K562 treated with DMSO at 1 percent for 12 hours (cell line): Measurements from ENCODE around the gene ACAT2. TPM values are rescaled to one million over a fixed set of nuclear protein-coding genes. Genes with fewer than 3 reads are reported as not detected.

Experiments
- total RNA-seq: library from RNA; unstranded; fragments of 300-600 nt; gene quantifications from 2 replicates; pipeline ENCODE4 v1.2.3, GENCODE V29; 2022; ENCODE audit not compliant: insufficient read depth

ACAT2 gene
- 29.3 and 33.4 TPM in 2 replicates for total RNA-seq

GRCh38 chr6:159761873-159762680 lies at the start of gene ACAT2:
Gene ACAT2, plus strand, starts transcription at chr6:159762045. Its CDS starts 43 bp downstream, at chr6:159762088.

DNA sequence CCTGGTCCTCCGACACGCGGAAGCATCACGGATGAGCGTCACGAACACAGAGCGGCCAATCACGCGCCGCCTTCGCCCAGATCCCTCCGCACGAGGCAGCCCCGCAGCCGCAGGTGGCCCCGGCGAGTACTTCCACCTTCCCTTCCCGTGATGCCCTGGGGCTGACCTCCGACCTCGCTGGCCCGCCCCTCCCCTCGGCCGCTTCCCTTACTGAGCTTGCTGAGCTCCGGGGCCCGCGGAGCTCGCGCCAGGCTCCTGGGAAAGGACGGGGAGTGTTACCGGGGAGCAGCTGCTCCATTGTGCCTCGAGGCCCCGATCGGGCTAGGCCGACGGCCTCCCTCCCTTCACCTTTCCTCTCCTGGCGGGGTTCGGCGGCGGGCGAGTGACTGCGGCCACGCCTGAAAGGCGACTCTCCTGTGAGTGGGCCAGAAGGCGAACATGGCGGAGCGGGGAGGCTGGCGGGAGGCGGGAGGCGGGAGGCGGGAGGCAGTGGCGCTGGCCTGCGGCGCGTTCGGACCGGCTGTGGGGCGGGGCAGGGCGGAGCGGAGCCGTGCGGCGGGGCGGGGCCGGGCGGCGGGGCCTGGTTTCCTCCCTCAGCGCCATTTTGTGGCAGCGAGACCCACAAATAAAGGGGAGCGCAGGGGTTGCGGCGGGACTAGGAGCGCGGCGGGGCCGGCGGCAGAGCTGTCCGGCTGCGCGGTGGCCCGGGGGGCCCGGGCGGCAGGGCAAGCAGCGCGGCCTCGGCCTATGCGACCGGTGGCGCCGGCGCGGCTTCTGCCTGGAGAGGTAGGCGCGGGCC lies 34.7 kb upstream of the ACAT2 start, which contains the start of gene WTAP:
Gene WTAP (plus strand): TSS at position 589 of the 799 bp plus-strand sequence. CDS start 8,760 bp downstream, outside the sequence.

GRCh38 chr6:159789377-159790148 lies 27.7 kb downstream of the ACAT2 start, which contains the start of gene TCP1:
Gene TCP1, minus strand, starts transcription at chr6:159789602. Its CDS starts 134 bp downstream, at chr6:159789468.

DNA sequence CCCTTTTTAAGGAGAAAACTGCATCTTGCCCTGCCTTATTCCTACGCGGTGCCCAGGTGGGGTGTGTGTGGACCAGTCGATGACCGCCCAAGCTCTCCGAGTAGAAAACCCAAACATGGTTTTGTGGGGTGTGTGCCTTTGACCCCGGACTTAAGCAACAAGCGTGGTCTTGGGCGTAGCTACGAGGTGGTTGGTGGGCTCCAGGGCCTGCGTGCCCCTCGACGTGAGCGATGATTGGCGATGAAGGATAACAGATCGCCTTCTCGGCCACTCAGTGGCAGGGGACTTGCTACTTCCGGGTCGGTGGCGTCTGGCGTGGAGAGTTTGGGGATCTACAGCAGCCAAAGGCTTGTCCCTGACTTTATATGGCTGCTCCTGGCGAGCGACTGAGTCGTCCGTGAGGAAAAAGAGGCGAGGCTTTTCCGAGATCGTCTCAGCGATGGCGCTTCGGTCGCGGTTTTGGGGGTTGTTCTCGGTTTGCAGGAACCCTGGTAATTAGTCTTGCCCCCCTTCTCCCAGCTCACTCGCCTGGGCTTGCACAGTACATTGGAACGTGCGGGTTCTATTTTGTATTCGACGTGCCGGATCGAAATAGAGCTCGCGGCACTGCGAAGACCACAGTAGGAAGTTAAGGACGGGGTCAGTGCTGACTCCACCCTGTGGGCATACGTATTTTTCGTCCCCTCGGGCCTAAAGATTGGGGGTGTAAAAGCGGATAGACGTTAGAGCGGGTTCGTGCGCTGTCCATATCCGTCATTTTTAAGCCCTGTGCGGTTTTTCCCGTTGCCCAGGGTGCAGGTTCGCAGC lies 28.5 kb downstream of the ACAT2 start, which contains the start of gene MRPL18:
Gene MRPL18 (plus strand): TSS at position 319 of the 807 bp plus-strand sequence. CDS start 121 bp downstream, at position 440.

GRCh38 chr6:159800141-159800865 lies 38.5 kb downstream of the ACAT2 start, which contains the start of gene PNLDC1:
Gene PNLDC1, plus strand, starts transcription at chr6:159800276. Its CDS starts 32 bp downstream, at chr6:159800308.

Other genes starting within 250 kb of the ACAT2 start
- gene SOD2, start 68.8 kb upstream of the ACAT2 start, total RNA-seq: 53.6 and 98.9 TPM in 2 replicates
- 54.8 and 93.2 TPM in 2 replicates for gene WTAP, start 34.5 kb upstream of the ACAT2 start, total RNA-seq
- gene TCP1, start 27.6 kb downstream of the ACAT2 start, total RNA-seq: 152 and 253 TPM in 2 replicates
- 107 and 130 TPM in 2 replicates for gene MRPL18, start 28.4 kb downstream of the ACAT2 start, total RNA-seq
- not detected in 2 replicates for gene PNLDC1, start 38.2 kb downstream of the ACAT2 start, total RNA-seq
- not detected in 2 replicates for gene MAS1, start 128.9 kb downstream of the ACAT2 start, total RNA-seq
- 16.8 and 97.0 TPM in 2 replicates for gene IGF2R, start 207.0 kb downstream of the ACAT2 start, total RNA-seq